Endothelial cell of umbilical vein (primary cell): Measurements from ENCODE around the gene TREX2. TPM values are rescaled to one million over a fixed set of nuclear protein-coding genes. Genes with fewer than 3 reads are reported as not detected.

Experiments used
- BruUV-seq: library from RNA; stranded (reverse); fragments of 400-500 nt; replicated peaks from 2 replicates; lab custom pipeline; 2021; lab: Mats Ljungman, UMichigan
- CTCF ChIA-PET: fragments of 300-600, 350-600 bp; sonication (Branson Sonifier 250); formaldehyde crosslinking; loops from one replicate; lab custom pipeline; 2021; ENCODE audit warnings: antibody characterized with exemption, inconsistent platforms; lab: Charles Lee
- POLR2A ChIA-PET: fragments of 300-600, 350-600 bp; sonication (Branson Sonifier 250); formaldehyde crosslinking; loops from one replicate; lab custom pipeline; 2021; ENCODE audit warnings: antibody characterized with exemption, inconsistent platforms; lab: Charles Lee
- DNase-seq: peaks from one replicate; pipeline ENCODE4 v3.0.0-alpha.2; 2011; ENCODE audit warnings: low read depth, low spot score
- FAIRE-seq: peaks from 2 replicates; lab custom pipeline; 2011; peaks lifted over from hg19 to GRCh38; lab: Jason Lieb, UNC
- H2AFZ ChIP-seq: 2 replicates; pipeline ENCODE4 v1.6.0; 2012; ENCODE audit warnings: low read depth, low read length, control low read depth, inconsistent platforms
- H3K27ac ChIP-seq: 2 replicates; pipeline ENCODE4 v1.5.1; 2011; ENCODE audit warnings: low read depth, mild to moderate bottlenecking, control low read depth, low read length, moderate library complexity; ENCODE audit not compliant: insufficient read depth
- H3K27me3 ChIP-seq, 2 experiments: 2 replicates each; pipeline versions ENCODE4 v1.6.0 to v1.6.1; 2011; ENCODE audit warnings: low read length in 2 of 2, mixed read lengths in 1 of 2; ENCODE audit not compliant: control insufficient read depth in 2 of 2, insufficient read depth in 2 of 2
- H3K36me3 ChIP-seq, 2 experiments: 2 replicates in 1 of 2; 3 replicates in 1 of 2; pipeline ENCODE4 v1.5.1; 2011; ENCODE audit warnings: low read length in 2 of 2, mild to moderate bottlenecking in 1 of 2, moderate library complexity in 1 of 2; ENCODE audit not compliant: control insufficient read depth in 2 of 2, insufficient read depth in 2 of 2; ENCODE audit errors: extremely low read depth in 1 of 2
- H3K4me1 ChIP-seq: 3 replicates; pipeline ENCODE4 v1.5.1; 2011; ENCODE audit warnings: mild to moderate bottlenecking, low read length; ENCODE audit not compliant: control insufficient read depth, insufficient read depth; ENCODE audit errors: extremely low read depth
- H3K4me2 ChIP-seq: 2 replicates; pipeline ENCODE4 v1.6.1; 2011; ENCODE audit warnings: low read length, control low read depth, mixed read lengths; ENCODE audit not compliant: insufficient read depth
- H3K4me3 ChIP-seq, 3 experiments: fragments of 200-600 bp in 1 of 3; sonication (generic), shearing (Covaris generic) in 1 of 3; replicated peaks in 1 of 3; 2 replicates each; pipeline ENCODE4 v1.5.1; 2011 to 2016; ENCODE audit warnings: control low read depth in 3 of 3, low read length in 3 of 3, mild to moderate bottlenecking in 2 of 3, inconsistent platforms in 1 of 3, low read depth in 1 of 3, moderate library complexity in 1 of 3; ENCODE audit not compliant: insufficient read depth in 1 of 3
- H3K79me2 ChIP-seq: 2 replicates; pipeline ENCODE4 v1.6.0; 2012; ENCODE audit warnings: low read length, inconsistent platforms; ENCODE audit not compliant: control insufficient read depth, insufficient read depth
- H3K9ac ChIP-seq: replicated peaks from 2 replicates; pipeline ENCODE3; 2011; ENCODE audit warnings: low read length, control low read depth; ENCODE audit not compliant: insufficient read depth; ENCODE audit errors: extremely low read depth
- H3K9me1 ChIP-seq: replicated peaks from 3 replicates; pipeline ENCODE4 v1.6.0; 2011; ENCODE audit warnings: mild to moderate bottlenecking, low read length; ENCODE audit not compliant: control insufficient read depth, insufficient read depth; ENCODE audit errors: extremely low read depth
- H3K9me3 ChIP-seq: replicated peaks from 2 replicates; pipeline ENCODE4 v1.5.1; 2012; ENCODE audit warnings: low read length, inconsistent platforms; ENCODE audit not compliant: control insufficient read depth, insufficient read depth
- H4K20me1 ChIP-seq: replicated peaks from 2 replicates; pipeline ENCODE3; 2011; ENCODE audit warnings: mild to moderate bottlenecking, low read length; ENCODE audit not compliant: control insufficient read depth, insufficient read depth; ENCODE audit errors: extremely low read depth
- EZH2 ChIP-seq: IDR thresholded peaks from 2 replicates; pipeline ENCODE4 v1.6.1; 2012; ENCODE audit warnings: borderline replicate concordance, low read depth, mild to moderate bottlenecking, moderate library complexity, low read length, inconsistent platforms; ENCODE audit not compliant: severe bottlenecking
- FOS ChIP-seq: IDR thresholded peaks from 2 replicates; pipeline ENCODE4 v1.6.1; 2011; ENCODE audit warnings: mild to moderate bottlenecking, low read length, moderate library complexity, borderline replicate concordance; ENCODE audit not compliant: insufficient read depth
- GATA2 ChIP-seq: IDR thresholded peaks from 2 replicates; pipeline ENCODE4 v1.7.0; 2011; ENCODE audit warnings: low read depth, mild to moderate bottlenecking, moderate library complexity, mixed read lengths, low read length; ENCODE audit not compliant: insufficient read length, insufficient read depth
- JUN ChIP-seq: IDR thresholded peaks from 2 replicates; pipeline ENCODE4 v1.6.1; 2011; ENCODE audit warnings: borderline replicate concordance, low read depth; ENCODE audit not compliant: insufficient read length, insufficient read depth
- MYC ChIP-seq: IDR thresholded peaks from one replicate; pipeline ENCODE4 v1.6.1; 2011; ENCODE audit warnings: mild to moderate bottlenecking, low read depth, low read length
- POLR2A ChIP-seq: IDR thresholded peaks from 2 replicates; pipeline ENCODE4 v1.6.1; 2012; ENCODE audit warnings: low read depth, mild to moderate bottlenecking, control low read depth, low read length
- POLR2AphosphoS5 ChIP-seq: IDR thresholded peaks from 2 replicates; pipeline ENCODE4 v1.6.1; 2012; ENCODE audit warnings: low read depth, mild to moderate bottlenecking, control low read depth, low read length, moderate library complexity; ENCODE audit not compliant: insufficient read depth
- dilution Hi-C: fragments of 300-500 bp; cut with MboI; formaldehyde crosslinking; loops from one replicate; pipeline ENCODE4 v1.15.0; 2019; ENCODE audit warnings: low sequenced_read_pairs; ENCODE audit not compliant: extremely low pct_ligation_motif_present
- intact Hi-C: fragments of 100-400 bp; cut with micrococcal nuclease; formaldehyde crosslinking; loops from one replicate; pipeline ENCODE4 v1.10.0; 2022
- polyA plus RNA-seq, 4 experiments: library from polyadenylated mRNA; depleted of rRNA in 3 of 4; stranded (reverse) in 3 of 4; unstranded in 1 of 4; fragments of >200 nt; gene quantifications; 2 replicates each; pipeline versions ENCODE4 v1.2.1 to v1.2.3, GENCODE V29; 2011 to 2012; ENCODE audit warnings: missing spikeins in 1 of 4
- total RNA-seq: library from RNA; stranded (reverse); gene quantifications from 2 replicates; pipeline ENCODE4 v1.2.3, GENCODE V29; 2021
- TF ChIP-seq, protein P1 (sequence below): IDR thresholded peaks from 2 replicates; pipeline ENCODE4 v1.6.1; 2011; ENCODE audit not compliant: insufficient read depth, insufficient read length
- TF ChIP-seq, protein P2 (sequence below), 2 donors: IDR thresholded peaks; 1 replicate in 1 of 2; 2 replicates in 1 of 2; pipeline ENCODE4 v1.5.1; 2011; ENCODE audit warnings: low read length in 2 of 2, mild to moderate bottlenecking in 2 of 2, moderate library complexity in 2 of 2, control low read depth in 1 of 2, inconsistent platforms in 1 of 2, low read depth in 1 of 2; ENCODE audit not compliant: insufficient read depth in 1 of 2; ENCODE audit errors: extremely low read depth in 1 of 2

Gene TREX2
- total and polyA plus RNA-seq, 2 donors (not counting 3 experiments of a cell fraction or from before 2014, with no cell fraction given): 0.82 to 0.99 TPM

- dilution Hi-C loops: no loop called here
- Histone ChIP-seq H3K79me2 (peaks cover 15% of the 10 kb centered on the region), H3K27ac (peak within 1 kb of the TSS; percentile 80), H3K27me3 (no peaks in the 10 kb centered on the region), H3K9me1 (no peaks in the 10 kb centered on the region), H2AFZ (peak within 1 kb of the TSS; percentile 49), H4K20me1 (no peaks in the 10 kb centered on the region), H3K4me1 (peaks cover 34% of the 10 kb centered on the region), H3K9me3 (no peaks in the 10 kb centered on the region), H3K36me3 (peaks cover 0 to 8% of the 10 kb centered on the region in 2 experiments), H3K4me2 (peak within 1 kb of the TSS; percentile 69), H3K4me3 (peak within 1 kb of the TSS; percentile 10 to 78 (median 65)), H3K9ac (peak within 1 kb of the TSS; percentile 49)
- FAIRE-seq: peak; percentile 88
- TF ChIP-seq JUN: no peak
- no peak for TF ChIP-seq GATA2
- TF ChIP-seq EZH2: no peak
- TF ChIP-seq, protein P1, sequence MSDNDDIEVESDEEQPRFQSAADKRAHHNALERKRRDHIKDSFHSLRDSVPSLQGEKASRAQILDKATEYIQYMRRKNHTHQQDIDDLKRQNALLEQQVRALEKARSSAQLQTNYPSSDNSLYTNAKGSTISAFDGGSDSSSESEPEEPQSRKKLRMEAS: no peak
- TF ChIP-seq MYC: no peak
- no peak for TF ChIP-seq FOS
- TF ChIP-seq POLR2AphosphoS5: peak; percentile 38
- TF ChIP-seq, protein P2, sequence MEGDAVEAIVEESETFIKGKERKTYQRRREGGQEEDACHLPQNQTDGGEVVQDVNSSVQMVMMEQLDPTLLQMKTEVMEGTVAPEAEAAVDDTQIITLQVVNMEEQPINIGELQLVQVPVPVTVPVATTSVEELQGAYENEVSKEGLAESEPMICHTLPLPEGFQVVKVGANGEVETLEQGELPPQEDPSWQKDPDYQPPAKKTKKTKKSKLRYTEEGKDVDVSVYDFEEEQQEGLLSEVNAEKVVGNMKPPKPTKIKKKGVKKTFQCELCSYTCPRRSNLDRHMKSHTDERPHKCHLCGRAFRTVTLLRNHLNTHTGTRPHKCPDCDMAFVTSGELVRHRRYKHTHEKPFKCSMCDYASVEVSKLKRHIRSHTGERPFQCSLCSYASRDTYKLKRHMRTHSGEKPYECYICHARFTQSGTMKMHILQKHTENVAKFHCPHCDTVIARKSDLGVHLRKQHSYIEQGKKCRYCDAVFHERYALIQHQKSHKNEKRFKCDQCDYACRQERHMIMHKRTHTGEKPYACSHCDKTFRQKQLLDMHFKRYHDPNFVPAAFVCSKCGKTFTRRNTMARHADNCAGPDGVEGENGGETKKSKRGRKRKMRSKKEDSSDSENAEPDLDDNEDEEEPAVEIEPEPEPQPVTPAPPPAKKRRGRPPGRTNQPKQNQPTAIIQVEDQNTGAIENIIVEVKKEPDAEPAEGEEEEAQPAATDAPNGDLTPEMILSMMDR (IDR thresholded peaks at IDR 0.05; ENCODE audit: extremely low read depth in 1 of 2, insufficient read depth in 1 of 2, low read depth in 1 of 2, low read length in 2 of 2): peak; percentile 30 to 48
- TF ChIP-seq POLR2A: peak; percentile 75
- POLR2A ChIA-PET: interaction anchor here (1.1 to 3.0 kb wide), 3 partner anchors 18 to 23 kb away, joined by 6 to 9 read pairs (median 7); partner anchors contain the start of gene HAUS7
- DNase-seq: peak; percentile 81
- CTCF ChIA-PET: interaction anchor here (0.8 to 9.4 kb wide), 7 partner anchors 11 to 553 kb away, joined by 3 to 189 read pairs (median 10); partner anchors contain the start of gene HAUS7
- intact Hi-C loops: loop anchor here (1.0 kb wide), 1 partner anchor 23 kb away; no protein-coding TSS in a partner anchor
- BruUV-seq: TSS peak; percentile 60
Measured at GRCh38 chrX:153494541-153495361, 48.9 kb upstream of the TREX2 start, which contains the start of gene BGN. BGN (plus strand) TSS chrX:153494980; CDS start chrX:153504632, 9,652 bp downstream.
